Measurements from ENCODE around the gene EPN3.

EPN3 gene

DNA sequence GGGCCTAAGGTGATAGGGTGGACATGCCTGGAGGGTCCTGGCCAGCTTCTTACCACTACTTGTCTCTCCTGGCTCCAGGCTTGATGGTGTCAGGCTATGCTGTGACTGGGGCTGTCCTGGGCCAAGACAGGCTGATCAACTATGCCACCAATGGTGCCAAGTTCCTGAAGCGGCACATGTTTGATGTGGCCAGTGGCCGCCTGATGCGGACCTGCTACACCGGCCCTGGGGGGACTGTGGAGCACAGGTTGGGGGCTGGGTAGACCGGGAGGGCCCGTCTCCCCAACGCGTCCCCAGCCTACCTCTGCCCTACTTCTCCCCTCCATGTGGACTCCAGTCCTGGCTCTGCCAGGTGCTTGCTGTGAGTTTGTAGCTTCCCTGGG is 18.9 kb downstream of the EPN3 start:
- DNase-seq, result no peak

DNA sequence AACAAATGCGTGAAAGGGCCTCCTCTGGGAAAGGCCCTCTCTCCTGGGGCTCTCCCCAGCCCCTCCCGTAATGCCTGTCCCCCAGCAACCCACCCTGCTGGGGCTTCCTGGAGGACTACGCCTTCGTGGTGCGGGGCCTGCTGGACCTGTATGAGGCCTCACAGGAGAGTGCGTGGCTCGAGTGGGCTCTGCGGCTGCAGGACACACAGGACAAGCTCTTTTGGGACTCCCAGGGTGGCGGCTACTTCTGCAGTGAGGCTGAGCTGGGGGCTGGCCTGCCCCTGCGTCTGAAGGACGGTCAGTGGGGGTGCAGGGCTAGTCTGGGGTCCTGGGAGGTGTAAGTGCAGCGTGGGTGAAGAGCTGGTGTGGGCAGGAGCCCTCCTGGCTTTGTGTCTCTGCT is 19.3 kb downstream of the EPN3 start:
- DNase-seq, result no peak

DNA sequence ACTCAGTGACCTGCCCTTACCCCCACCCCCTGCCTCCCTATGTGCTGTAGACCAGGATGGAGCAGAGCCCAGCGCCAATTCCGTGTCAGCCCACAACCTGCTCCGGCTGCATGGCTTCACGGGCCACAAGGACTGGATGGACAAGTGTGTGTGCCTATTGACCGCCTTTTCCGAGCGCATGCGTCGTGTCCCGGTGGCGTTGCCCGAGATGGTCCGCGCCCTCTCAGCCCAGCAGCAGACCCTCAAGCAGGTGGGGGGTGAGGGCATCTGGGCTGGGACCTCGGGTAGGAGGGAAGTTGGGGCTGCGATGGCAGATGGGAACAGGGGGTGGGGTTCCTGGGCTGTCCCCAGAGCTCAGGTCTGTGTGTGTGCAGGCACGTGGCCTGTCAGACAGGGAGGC is 21.7 kb downstream of the EPN3 start:
- DNase-seq, result no peak

DNA sequence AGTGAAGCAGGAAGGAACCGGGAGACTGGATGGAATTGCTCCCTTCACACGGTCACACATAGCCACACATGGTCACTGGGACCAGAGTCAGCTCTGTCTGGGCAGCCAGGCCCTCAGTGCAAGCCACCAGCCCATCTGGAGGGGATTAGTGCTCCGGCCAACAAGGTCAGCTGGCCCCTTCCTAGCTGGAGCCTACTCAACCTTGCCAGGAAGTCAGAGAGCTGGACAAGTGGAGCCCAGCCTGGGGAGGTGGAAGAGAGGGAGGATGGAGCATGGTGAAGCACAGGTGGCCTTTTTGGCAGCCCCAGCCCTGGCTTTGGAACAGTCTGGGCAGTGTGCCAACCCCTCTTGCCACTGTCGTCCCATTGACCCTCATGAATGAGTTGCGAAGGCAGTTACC is 24.3 kb downstream of the EPN3 start:
- no peak for DNase-seq

DNA sequence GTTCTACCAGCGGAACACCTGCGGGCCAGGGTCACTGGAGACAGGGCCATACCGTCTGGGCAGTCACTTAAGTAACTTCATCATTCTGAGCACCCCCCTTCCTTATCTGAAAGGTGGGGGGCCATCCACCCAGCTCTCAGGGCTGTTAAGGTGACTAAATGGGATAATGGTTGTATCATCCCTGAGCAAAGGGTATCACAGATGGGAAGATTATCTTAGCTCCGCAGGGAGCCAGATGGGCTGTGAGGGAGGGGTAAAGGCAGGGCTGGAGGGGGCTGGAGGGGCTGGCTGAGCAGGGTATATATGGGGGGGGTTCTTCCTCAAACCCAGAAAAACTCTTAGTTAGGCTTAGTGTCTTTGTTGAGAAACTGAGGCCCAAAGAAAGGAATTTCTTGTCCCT is 25.1 kb downstream of the EPN3 start:
- DNase-seq, result no peak

DNA sequence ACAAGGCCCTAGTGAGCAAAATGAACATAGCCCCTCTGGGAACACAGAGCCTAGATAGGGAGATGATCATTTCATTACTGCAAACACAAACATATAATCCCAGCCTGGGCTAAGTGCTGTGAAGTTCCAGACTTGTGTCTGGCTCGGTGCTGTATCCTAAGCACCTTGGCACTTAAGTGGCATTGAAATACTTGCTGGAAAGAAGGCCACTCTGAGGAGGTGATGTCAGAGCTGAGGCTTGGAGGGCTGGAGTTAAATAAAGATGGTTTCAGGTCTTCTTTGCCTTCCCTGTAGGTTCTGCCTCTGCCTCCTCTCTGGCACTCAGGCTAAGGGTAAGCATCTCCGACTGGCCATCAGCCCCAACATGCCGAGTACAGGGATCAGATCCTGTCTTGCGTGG is 25.6 kb downstream of the EPN3 start:
- DNase-seq, result no peak

DNA sequence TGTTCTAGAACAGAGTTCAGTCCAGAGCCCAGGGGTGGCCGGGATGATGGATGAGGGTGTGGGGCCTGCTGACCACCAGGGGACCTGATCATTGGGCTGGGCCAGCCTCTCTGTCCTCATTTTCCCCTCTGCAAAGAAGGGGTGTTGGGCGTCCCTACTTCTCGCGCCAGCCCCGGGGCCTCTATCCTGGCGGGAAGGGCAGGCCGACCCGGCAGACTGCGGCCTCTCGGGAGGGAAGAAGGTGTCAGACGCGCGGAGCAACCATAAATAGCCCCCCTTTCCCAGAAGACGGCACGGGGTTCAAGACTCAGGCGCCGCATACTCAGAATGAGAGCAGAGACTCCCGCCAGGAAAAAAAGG is 26.0 kb downstream of the EPN3 start:
- no peak for DNase-seq

DNA sequence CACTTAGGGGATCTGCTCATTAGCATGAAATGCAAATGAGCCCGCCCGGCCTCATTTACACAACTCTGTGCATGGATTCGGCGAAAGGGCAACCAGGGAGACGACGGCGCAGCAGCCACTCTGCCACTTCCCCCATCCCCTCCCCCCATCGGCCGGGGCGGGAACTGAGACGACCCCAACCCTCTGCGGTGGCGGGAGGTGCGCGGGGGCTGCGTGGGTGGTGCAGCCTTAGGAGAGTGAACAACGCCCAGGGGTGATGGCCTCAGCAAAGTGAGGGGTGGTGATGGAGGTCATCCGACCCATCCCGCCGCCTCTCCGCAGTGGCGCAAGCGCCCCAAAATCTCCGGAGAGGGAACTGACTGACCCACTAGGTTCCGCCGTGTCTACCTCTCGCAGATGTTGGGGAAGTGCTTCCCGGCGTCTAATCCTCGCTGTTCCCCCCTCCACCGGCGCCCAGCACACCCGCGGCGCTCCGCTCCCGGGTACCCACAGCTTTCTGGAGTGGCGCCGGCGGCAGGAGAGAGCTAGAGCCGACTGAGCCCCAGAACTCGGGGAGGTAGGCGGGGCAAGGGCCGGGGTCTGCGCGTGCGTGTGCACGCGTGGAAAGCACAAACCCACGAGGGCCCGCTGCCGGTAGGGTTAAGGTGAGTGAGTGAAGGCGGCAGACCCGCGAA is 26.5 kb downstream of the EPN3 start:
- no peak for DNase-seq

DNA sequence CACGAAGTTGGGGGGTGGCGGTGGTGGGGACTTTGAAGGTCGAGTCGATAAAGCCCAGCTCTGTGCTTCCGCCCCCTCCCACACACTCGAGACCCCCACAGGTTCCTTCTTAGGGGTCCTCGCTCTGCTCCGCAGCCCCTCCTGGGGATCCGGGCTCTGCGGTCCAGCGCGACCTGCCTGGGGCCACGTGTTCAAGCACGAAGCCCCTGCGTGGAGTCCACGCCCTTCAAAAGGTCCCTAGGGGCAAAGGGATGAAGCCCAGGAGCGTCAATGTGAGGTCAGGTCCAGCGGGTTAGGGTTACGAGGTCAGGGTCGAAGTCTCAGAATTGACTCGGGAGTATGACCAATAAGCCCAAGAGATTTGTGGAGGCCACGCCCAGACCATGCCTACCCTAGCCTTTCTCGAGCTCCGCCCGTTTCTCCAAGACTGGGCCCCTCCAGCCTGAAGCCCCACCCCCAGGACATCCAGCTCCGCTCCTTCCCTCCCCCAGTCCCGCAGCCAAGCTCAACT is 27.2 kb downstream of the EPN3 start:
- DNase-seq, result no peak

DNA sequence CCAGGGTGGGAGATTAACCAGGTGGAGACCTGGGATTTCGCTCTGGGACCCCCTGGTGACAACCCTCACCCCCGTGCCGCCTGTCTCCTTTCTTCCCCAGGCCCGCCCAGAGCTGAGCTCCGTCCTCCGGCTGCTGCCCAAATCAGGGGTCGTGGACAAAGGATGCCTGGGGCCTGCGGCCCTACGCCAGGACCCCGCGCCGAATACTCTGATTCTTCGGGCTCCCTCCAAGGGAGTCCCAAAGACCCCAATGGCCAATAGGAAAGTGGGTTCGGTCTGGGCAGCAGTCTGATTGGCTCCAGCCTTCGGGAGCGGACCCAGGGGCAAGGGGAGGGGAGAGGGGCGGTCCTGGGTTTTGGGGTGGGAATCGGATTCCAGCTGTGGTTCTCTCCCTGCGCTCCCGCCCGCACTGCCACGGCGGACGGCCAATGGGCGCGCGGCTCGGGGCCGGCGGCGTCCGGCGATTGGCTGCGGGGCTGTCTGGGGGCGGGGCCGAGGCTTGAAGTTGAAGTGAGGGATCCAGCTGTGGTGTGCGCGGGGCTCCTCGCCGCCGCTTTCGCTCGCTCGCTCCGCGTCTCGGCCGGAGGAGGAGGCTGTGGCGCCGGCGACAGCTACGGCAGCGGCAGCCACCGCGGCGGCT is 27.8 kb downstream of the EPN3 start, which contains the start of gene CACNA1G:
Gene CACNA1G (plus strand): TSS at position 531 of the 640 bp plus-strand sequence. CDS start 745 bp downstream, outside the sequence.
- peak; percentile 82 for DNase-seq

DNA sequence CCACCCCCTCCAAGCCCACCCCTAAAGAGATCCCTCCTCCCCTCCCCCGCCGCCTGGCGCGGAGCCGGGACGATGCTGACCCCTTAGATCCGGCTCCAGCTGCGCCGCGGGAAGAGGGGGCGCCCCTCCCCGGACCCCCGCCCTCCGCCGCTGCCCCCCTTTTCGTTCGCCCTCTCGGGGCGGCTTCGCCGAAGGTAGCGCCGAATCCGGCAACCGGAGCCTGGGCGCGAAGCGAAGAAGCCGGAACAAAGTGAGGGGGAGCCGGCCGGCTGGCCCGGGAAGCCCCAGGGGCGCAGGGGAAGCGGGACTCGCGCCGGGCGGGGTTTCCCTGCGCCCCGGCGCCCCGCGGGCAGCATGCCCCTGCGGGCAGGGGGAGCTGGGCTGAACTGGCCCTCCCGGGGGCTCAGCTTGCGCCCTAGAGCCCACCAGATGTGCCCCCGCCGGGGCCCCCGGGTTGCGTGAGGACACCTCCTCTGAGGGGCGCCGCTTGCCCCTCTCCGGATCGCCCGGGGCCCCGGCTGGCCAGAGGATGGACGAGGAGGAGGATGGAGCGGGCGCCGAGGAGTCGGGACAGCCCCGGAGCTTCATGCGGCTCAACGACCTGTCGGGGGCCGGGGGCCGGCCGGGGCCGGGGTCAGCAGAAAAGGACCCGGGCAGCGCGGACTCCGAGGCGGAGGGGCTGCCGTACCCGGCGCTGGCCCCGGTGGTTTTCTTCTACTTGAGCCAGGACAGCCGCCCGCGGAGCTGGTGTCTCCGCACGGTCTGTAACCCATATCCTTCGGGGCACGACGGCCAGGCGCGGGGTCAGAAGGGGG is 28.6 kb downstream of the EPN3 start:
- DNase-seq, result no peak

DNA sequence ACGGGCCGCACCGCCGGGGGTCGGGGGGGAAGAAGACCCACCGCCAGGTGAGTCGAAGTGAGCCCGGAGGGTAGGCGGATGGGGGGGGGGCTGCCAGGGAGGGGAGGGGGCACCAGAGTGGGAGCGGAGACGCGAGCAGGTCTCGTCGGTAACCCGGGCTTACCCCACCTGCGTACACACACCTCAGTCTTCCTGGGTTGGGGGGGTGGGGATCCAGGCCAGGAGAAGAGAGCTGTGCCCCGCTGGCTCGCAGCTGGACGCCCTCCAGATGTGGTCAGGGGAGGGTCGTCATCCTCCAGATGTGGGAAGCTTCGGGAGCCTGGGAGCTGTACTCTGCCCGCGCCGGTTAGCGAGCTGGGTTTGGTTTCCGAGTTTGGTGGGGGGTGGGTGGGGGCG is 29.2 kb downstream of the EPN3 start:
- no peak for DNase-seq

DNA sequence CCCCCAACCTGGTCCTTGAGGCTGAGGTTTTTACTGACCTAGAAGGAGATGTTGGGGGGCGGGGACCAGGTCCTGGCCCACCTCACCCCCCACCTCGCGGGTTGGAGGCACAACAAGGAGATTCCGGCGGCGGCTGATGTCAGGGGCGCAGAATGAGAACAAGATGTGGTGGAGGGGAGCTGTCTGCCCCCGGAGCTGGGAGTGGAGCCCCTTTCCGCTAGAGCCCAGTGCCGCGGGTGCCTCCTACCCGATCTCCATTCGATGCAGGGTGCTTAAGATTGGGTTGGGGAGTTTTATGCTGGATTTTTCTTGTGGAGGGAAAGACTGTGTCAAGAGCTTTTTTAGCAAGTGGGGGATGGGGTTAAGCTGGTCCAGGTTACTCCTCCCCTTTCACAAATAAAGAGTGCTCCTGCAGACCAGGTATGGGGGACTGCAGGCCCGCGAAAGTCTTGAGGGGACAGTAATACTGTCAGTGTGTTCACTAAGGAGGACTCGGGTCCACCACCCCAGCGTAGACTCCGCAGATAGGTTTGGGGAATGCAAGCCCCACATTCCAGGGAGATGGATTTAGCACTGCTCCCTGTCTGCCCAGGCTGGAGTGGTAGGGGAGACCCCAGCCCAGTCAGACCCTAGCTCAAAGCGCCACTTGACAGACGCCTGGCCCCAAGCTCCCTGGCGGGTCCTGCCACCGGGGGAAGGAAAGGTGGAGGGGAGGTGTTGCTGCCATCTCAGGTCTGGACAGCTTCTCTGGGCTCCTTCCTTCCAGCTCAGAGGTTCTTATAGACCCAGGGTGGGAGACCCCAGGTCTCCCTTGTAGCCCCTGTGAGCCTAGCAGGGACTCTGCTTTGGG is 29.9 kb downstream of the EPN3 start:
- no peak for DNase-seq

DNA sequence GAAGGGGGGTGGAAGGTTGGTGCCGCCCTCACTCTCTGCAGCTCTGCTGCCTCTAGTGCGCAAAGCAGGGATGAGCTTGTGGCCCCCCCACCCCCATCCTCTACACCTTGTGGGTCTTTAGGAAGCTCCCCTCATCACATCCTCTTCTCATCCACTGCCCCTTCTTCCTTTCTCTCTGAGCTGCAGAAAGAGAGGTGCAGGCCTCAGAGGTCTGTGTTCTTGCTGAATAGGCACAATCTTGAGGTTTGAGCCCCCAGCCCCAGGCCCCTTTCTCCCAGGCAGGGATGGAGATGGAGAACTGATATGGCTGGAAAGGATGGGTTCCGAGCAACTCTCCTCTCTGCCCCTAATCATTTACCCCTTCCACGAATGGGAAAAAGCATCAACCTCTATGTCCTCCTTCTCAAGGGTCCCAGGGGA is 30.6 kb downstream of the EPN3 start:
- DNase-seq, result no peak

DNA sequence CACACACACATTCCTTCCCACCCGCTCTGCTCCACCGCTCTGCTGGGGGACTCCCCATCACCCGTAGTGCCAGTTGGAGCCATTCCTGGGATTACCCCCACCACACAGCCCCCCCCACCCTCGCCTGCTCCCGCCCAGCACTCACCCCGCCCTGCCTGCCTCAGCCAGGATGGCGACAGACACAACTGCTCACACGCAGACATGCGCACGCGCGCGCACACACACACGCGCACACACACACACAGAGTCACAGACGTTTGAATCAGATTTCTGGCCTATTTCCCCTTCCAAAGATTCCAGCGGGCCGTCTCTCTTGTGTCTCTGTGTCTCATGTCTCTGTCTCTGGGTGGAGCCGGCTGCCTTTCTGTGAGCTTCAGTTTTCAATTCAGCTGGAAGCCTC is 32.4 kb downstream of the EPN3 start:
- no peak for DNase-seq

DNA sequence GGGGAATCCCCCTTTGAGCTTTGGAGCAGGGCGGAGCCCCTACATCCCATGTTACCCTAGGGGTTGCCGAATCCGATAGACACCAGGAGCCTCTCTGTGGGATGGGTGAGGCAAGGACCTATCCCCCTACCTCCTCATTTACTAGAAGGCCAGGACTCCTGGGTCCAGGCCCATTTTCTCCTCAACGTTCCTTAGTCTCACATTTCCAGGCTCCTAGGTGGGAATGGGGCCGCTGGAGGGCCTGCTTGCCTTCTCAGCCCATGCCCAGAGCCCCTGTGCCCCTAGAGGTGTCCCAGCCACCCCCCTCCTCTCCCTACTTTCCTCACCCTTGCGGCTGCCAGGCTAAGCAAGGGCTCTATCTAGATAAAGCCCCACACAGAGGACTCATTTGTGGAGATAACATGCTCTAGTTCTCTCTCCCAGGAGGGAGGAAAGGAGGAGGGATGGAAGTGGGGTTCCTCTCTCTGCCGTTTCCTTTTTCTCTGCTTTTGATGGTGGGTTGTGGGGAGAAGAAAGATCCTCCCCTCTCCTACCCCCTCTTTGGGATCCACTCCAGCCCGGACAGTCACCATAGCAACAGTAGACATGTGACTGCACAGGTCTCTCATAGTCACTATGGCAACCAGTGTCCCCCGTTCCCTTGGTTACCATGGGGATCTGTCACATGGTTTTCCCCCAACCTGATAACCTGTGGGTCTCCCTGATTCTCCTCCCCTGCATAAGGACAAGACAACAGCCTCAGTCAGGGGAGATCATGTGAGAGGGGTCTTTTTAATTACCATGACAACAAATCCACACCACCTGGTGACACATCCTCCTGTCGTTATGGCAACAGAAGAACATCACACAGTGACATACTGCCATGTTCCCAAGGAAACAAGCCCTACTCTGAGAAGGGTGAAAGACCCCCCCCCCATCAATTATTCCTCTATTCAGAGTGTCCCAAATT is 33.1 kb downstream of the EPN3 start:
- DNase-seq, result peak; percentile 61

DNA sequence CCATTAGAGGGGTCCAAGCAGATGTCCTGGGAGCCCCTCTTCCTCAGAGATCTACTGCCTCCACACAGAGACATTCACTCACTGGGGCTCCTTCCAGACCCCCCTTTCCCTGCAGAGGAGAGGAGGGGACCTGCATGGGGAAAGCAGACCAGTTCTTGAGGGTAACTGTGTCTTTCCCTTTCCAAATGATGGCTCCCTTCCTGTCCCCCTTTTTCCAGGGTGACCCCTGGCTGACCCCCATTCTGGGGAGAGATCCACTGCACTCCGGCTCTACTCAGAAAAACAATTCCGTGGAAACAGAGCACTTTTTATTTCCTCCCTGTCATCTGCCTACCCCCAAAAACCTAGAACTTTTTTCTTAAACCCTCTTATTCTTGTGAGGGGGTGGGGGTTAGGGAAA is 34.4 kb downstream of the EPN3 start:
- DNase-seq, result no peak

DNA sequence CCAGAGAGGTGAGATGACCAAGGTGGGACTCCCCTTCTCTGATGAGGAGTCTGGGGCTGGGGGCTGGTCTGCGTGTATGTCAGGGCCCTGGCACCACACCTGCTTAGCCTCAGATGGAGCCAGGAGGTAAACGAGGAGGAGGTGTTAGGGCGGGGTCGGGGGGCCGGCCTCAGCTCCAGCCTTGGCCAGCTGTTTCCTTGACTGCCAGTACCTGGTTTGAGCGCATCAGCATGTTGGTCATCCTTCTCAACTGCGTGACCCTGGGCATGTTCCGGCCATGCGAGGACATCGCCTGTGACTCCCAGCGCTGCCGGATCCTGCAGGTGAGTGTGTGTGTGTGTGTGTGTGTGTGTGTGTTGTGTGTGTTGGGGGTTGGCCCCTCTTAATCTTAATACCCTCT is 36.1 kb downstream of the EPN3 start:
- no peak for DNase-seq

DNA sequence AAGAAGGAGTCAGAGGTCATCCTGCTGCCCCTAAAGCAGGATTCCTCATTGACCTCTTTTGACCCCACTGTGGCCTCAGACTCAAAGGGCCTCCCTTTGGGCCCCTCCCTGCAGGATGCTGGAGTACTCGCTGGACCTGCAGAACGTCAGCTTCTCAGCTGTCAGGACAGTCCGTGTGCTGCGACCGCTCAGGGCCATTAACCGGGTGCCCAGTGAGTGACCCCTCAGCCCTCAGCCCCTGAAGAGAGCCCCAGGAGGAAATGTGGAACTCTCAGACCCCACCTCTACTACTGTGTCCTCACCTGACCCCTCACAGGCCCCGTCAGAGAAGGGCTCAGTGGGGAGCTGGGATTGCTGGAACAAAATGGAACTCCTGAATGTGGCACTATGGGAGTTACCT is 37.1 kb downstream of the EPN3 start:
- no peak for DNase-seq

DNA sequence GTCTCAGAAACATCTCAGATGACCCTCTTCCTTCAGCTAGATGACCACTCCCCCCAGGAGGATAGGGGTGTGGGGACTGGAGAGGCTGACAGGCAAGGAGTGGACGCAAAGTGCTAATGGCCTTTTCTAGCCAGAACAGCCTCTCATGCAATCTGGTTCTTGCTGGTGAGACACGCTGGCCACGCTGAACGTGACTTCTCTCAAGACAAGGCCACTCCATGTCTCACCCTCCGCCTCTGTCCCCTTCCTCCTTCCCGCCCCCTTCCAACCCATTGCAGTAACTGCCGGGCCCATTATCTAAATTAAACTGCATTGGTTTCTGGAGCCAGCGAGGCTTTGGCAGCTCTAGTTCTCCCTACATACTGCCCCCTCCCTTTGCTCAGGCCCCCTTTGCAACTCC is 37.5 kb downstream of the EPN3 start:
- no peak for DNase-seq

DNA sequence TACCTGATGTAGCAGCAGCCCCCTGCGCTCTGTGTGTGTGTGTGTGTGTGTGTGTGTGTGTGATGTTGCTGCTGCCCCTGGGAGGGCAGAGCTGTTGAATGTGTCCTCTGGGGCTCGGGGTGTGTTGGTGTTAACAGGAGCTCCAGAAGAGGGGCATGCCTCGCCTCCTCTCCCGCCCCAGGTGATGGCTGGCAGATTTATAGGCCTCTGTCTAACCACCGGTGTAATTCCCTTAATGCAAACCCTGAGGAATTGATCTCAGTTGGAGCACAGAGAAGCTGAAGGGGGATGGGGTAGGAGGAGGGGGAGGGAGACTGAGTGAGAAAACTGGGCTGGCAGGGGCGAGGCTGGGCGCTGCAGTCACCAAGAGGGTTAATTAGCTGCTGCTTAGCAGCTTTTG is 38.0 kb downstream of the EPN3 start:
- no peak for DNase-seq

DNA sequence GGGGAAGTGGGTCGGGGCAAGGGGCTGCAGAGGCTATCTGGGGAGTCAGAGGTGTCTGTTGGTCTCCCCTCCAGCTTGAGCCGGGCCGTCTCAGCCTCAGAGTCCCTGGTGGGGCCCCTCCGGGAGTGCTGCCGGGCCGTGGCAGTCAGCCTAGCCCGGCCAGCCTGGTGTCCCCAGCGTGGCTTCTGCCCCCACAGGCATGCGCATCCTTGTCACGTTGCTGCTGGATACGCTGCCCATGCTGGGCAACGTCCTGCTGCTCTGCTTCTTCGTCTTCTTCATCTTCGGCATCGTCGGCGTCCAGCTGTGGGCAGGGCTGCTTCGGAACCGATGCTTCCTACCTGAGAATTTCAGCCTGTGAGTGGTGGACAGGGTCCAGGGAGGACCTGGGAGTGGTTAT is 39.1 kb downstream of the EPN3 start:
- DNase-seq, result no peak

Measured in CD4-positive, alpha-beta T cell treated with Interleukin-4 for 4 hours (primary cell).